Measurements from ENCODE around the gene LIFR. TPM values are rescaled to one million over a fixed set of nuclear protein-coding genes. Genes with fewer than 3 reads are reported as not detected.

LIFR gene
- polyA plus RNA-seq, 2 of the 4 experiments (the other 2 are of a cell fraction): 3.8 to 7.9 TPM

DNA sequence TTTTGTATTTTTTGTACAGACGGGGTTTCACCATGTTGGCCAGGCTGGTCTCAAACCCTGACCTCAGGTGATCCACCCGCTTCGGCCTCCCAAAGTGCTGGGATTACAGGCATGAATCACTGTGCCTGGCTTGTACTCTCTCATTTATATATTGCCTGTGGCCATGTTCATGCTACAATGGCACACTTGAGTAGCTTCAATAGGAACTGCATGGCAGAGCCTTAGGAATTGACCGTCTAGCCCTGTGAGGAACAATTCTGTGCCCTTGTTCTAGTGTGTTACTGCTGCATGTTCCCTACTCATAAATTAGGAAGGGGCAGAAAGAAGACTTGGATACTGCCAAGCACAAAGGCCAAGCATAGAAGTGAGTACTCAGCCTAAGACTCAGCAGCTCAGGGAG lies 104.2 kb downstream of the LIFR start (continued):
- TF ChIP-seq RNF2 (IDR thresholded peaks at IDR 0.05; ENCODE audit: borderline replicate concordance, low read depth) (no peak), RFX5 (IDR thresholded peaks at IDR 0.05) (no peak), MYC (IDR thresholded peaks at IDR 0.05; ENCODE audit: borderline replicate concordance, low read length) (no peak)

DNA sequence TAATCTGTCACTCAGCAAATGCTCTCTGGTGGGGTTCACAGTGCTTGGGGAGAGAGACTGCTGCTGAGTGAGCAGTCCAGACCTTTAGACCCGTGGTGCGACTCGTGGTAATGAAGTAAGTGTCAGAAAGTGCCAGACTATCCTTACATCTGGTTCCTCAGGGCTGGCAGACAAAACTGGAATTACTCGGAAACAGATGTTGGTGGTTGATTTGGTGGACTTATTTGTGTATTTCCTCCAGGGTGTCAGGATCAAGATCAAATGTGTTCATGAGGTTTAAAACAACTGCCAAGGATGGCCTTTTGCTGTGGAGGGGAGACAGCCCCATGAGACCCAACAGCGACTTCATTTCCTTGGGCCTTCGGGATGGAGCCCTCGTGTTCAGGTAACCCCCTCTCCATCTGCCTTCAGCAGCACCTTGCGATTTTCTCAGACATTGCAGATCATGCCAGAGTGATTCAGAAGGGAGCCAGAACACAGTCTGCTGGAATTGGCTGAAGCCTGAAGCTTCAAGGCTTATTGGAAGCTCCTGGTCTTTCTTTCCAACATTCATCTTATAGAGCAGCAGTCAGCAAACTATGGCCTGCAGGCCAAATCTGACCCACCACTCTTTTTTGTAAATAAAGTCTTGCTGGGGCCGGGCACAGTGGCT lies 105.2 kb downstream of the LIFR start:
- no peak overlapping the region for H3K4me3 ChIP-seq
- H3K27ac ChIP-seq: no peak overlapping the region
- TF ChIP-seq ZSCAN20 (CRISPR knock-in tag; IDR thresholded peaks at IDR 0.05) (no peak), HOXA7 (CRISPR knock-in tag; IDR thresholded peaks at IDR 0.05) (no peak), MAFK (IDR thresholded peaks at IDR 0.05; ENCODE audit: partially characterized antibody) (no peak), POLR2A (IDR thresholded peaks at IDR 0.05; ENCODE audit: low read length) (no peak), FOSL2 (IDR thresholded peaks at IDR 0.05) (no peak), FOSL2 (CRISPR knock-in tag; IDR thresholded peaks at IDR 0.05) (no peak), SMC3 (IDR thresholded peaks at IDR 0.05) (no peak), CHD2 (IDR thresholded peaks at IDR 0.05; ENCODE audit: low read length, partially characterized antibody) (no peak), HOXB5 (CRISPR knock-in tag; IDR thresholded peaks at IDR 0.05) (no peak), RNF2 (IDR thresholded peaks at IDR 0.05; ENCODE audit: borderline replicate concordance, low read depth) (no peak), HDAC2 (IDR thresholded peaks at IDR 0.05) (no peak), EHF (CRISPR knock-in tag; IDR thresholded peaks at IDR 0.05) (no peak), CBX2 (IDR thresholded peaks at IDR 0.05; ENCODE audit: borderline replicate concordance, low read depth) (no peak), GATA3 (IDR thresholded peaks at IDR 0.05; ENCODE audit: borderline replicate concordance) (no peak), FOXS1 (CRISPR knock-in tag; IDR thresholded peaks at IDR 0.05) (no peak), ZC3H11A (IDR thresholded peaks at IDR 0.05) (no peak), JUNB (IDR thresholded peaks at IDR 0.05) (no peak)
- TF ChIP-seq, protein P1, sequence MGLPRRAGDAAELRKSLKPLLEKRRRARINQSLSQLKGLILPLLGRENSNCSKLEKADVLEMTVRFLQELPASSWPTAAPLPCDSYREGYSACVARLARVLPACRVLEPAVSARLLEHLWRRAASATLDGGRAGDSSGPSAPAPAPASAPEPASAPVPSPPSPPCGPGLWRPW (IDR thresholded peaks at IDR 0.05): no peak
- FAIRE-seq (no peak), DNase-seq (ENCODE audit: low read depth in 1 of 2, low spot score in 1 of 2) (no peak), ATAC-seq (no peak)
- H3K4me1 ChIP-seq: no peaks in the 10 kb centered on the region
- H3K9me3 ChIP-seq: no peaks in the 10 kb centered on the region
- H3K4me2 ChIP-seq: no peak overlapping the region
- CTCF ChIA-PET: interaction anchor here (1.4 to 5.9 kb wide), 6 partner anchors 9 to 471 kb away, joined by 3 to 47 read pairs (median 6); no protein-coding TSS in a partner anchor
- 75% methylated on average over 9 of the region's 9 CpGs for WGBS (ENCODE audit: missing lambda C conversion rate)
- POLR2A ChIA-PET: no interaction called here

- Histone ChIP-seq H3K4me2 (no peak overlapping the region), H3K9me3 (no peaks in the 10 kb centered on the region), H3K4me3 (no peak overlapping the region), H3K4me1 (no peaks in the 10 kb centered on the region), H3K27ac (no peak overlapping the region)
- CTCF ChIA-PET: interaction anchor here (1.2 to 5.9 kb wide), 5 partner anchors 9 to 359 kb away, joined by 4 to 47 read pairs (median 5); no protein-coding TSS in a partner anchor
- 66% methylated on average over 6 of the region's 6 CpGs for WGBS (ENCODE audit: missing lambda C conversion rate)
- no peak for ATAC-seq
- DNase-seq (ENCODE audit: low read depth in 1 of 2, low spot score in 1 of 2): no peak
- FAIRE-seq: no peak
- no peak for TF ChIP-seq CHD2 (IDR thresholded peaks at IDR 0.05; ENCODE audit: low read length, partially characterized antibody)
- no peak for TF ChIP-seq MAZ (IDR thresholded peaks at IDR 0.05; ENCODE audit: borderline replicate concordance, low read depth, low read length)
- TF ChIP-seq, protein P2, sequence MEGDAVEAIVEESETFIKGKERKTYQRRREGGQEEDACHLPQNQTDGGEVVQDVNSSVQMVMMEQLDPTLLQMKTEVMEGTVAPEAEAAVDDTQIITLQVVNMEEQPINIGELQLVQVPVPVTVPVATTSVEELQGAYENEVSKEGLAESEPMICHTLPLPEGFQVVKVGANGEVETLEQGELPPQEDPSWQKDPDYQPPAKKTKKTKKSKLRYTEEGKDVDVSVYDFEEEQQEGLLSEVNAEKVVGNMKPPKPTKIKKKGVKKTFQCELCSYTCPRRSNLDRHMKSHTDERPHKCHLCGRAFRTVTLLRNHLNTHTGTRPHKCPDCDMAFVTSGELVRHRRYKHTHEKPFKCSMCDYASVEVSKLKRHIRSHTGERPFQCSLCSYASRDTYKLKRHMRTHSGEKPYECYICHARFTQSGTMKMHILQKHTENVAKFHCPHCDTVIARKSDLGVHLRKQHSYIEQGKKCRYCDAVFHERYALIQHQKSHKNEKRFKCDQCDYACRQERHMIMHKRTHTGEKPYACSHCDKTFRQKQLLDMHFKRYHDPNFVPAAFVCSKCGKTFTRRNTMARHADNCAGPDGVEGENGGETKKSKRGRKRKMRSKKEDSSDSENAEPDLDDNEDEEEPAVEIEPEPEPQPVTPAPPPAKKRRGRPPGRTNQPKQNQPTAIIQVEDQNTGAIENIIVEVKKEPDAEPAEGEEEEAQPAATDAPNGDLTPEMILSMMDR (IDR thresholded peaks at IDR 0.05): no peak
- TF ChIP-seq PHF8 (IDR thresholded peaks at IDR 0.05; ENCODE audit: borderline replicate concordance, low read depth): no peak
- TF ChIP-seq, protein P3, sequence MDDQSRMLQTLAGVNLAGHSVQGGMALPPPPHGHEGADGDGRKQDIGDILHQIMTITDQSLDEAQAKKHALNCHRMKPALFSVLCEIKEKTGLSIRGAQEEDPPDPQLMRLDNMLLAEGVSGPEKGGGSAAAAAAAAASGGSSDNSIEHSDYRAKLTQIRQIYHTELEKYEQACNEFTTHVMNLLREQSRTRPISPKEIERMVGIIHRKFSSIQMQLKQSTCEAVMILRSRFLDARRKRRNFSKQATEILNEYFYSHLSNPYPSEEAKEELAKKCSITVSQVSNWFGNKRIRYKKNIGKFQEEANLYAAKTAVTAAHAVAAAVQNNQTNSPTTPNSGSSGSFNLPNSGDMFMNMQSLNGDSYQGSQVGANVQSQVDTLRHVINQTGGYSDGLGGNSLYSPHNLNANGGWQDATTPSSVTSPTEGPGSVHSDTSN (IDR thresholded peaks at IDR 0.05): no peak
- TF ChIP-seq JUN (IDR thresholded peaks at IDR 0.05): no peak
- TF ChIP-seq NFE2L2 (conservative IDR thresholded peaks at IDR 0.05; ENCODE audit: low read length): no peak
- no peak for TF ChIP-seq MAX (IDR thresholded peaks at IDR 0.05)
- no peak for TF ChIP-seq TFCP2L1 (CRISPR knock-in tag; IDR thresholded peaks at IDR 0.05)
- no peak for TF ChIP-seq CEBPB (IDR thresholded peaks at IDR 0.05)
- no peak for TF ChIP-seq RAD21 (conservative IDR thresholded peaks at IDR 0.05 in 1 of 2, IDR thresholded peaks at IDR 0.05 in 1 of 2)
- no peak for TF ChIP-seq FOSL2 (IDR thresholded peaks at IDR 0.05)
- TF ChIP-seq FOSL2 (CRISPR knock-in tag; IDR thresholded peaks at IDR 0.05): no peak
- POLR2A ChIA-PET: no interaction called here
Measured at GRCh38 chr5:38450627-38451026, 105.8 kb downstream of the LIFR start.

Data from A549 (cell line).